Stimulated activated CD8-positive, alpha-beta memory T cell treated with anti-CD3 and anti-CD28 coated beads, Interleukin-7, amount 100 ng/mL, for 4 hours (primary cell): ENCODE data around the gene HPCAL1.
A peak's percentile ranks its signal among the peaks of the same experiment; 100 is the strongest.

Experiments
- DNase-seq, 2 donors: peaks; one replicate each; pipeline ENCODE4 v3.0.0-alpha.2; 2020; ENCODE audit warnings: low read depth in 2 of 2

HPCAL1 gene

GRCh38 chr2:10370895-10371294 lies 68.2 kb downstream of the HPCAL1 start:
- DNase-seq = no peak

DNA sequence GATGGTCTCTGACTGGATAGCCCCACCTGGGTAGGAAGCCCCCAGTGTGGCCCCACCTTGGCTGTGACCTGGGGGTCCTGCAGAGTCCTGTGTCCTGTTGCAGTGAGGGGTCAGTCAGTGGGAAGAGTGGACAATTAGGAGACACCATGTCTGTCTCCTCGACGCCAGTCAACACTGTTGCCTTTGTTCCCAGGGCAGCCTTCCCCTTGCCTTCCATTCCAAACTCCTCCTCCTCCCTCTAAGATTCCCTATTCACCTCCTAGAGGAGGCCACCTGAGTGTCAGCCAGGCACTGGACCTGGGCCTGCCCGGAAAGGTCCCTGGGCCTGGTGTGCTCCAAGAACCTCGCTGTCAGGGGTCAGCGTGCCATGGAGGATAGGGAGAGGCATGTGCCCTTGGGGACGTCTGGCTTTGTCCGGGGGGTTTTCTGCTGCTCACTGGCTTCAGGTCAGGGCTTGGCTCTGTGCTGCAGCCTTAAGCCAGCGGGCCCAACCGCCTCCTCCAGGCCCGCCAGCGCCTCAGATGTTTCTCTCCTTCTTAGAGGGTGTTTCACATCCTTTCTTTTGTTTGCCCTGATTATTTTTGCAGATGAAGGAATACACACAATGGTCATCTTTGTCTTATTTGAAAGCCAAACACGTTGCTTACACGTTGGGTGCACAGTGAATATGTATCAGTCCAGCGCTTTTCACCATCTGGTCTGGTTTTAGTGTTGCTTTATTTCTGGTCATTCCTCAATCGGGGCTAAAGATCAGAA lies 68.9 kb downstream of the HPCAL1 start:
- no peak for DNase-seq

GRCh38 chr2:10372203-10372861 lies 69.6 kb downstream of the HPCAL1 start:
- no peak for DNase-seq

DNA sequence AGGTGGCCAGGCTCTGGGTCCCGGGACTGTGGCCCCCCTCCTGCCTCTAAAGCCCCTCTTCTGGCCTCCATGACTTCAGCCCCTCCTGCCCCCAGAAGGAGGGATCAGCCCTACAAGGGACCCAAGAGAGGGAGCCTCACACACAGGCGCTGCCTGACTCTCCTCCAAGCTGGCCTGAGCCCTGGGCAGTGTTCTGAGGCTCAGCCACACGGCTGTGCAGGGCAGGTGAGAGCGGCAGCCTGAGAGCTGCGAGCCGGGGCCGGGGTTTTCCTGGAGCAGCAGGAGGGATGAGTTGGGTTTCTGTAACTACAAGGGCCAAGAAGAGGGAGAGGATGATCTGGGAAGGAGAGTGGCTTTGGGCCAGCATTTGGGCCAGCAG lies 70.1 kb downstream of the HPCAL1 start:
- DNase-seq = no peak

GRCh38 chr2:10373931-10374330 lies 71.2 kb downstream of the HPCAL1 start:
- no peak for DNase-seq

- no peak for DNase-seq
Measured at GRCh38 chr2:10374362-10374943, 71.7 kb downstream of the HPCAL1 start.

DNA sequence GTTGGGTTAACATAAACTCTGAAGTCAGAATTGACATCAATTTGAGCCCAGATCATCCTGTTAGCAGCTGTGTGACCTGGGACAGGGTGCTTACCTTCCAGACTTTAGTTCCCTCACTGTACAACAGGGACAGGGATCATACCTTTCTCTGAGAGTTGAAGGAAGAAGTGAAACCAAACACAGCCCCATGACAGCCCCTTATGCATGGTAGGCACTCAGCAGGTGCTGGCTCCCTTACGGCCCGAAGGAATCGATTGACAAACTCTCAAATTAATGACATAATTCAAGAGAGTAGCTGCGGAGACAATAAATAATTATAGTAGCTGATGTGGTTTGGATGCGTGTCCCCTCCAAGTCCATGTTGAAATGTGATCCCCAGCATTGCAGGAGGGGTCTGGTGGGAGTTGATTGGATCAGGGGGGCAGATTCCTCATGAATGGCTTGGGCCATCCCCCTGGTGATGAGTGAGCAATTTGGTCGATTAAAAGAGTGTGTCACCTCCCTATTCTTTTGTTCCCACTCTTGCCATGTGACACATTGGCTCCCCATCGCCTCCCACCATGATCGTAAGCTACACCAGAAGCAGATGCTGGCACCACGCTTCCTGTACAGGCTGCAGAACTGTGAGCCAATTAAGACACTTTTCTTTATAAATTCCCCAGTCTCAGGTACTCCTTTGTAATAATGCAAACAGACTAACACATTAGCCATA lies 73.0 kb downstream of the HPCAL1 start:
- DNase-seq = peak in 1 of 2 donors; percentile 17

DNA sequence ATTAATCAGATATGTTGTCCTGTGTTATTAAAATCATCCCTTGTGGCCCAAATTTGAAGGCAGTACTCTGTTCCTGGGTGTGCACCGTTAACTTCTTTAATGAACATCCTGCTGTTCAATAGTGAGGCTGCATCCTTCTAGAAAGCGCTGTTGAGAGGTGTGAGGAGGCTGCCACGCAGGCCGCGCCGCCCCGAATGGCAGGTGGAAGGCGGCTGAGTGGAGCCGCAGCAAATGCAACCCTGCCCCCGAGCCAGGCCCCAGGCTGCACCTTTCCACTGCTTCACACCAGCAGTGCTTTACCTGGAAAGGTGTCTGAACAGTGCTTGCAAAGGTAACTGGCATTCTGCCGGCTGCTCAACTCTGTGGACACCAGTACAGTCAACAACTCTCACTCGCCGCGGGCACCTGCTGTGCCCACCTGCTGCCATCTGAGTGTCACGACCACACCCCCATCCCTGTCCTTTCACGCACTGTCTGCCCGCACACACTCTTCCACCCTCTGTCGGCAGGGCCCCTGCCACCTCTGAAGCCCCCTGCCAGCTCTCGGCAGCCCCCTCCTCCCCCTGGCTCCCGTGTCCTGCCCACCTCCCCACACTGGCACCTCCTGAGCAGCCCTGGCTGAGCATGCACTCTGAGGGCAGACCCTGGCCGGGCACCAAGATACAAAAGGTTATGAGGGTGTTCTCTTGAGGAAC lies 74.5 kb downstream of the HPCAL1 start:
- no peak for DNase-seq

GRCh38 chr2:10377747-10378085 lies 75.0 kb downstream of the HPCAL1 start:
- DNase-seq = no peak

DNA sequence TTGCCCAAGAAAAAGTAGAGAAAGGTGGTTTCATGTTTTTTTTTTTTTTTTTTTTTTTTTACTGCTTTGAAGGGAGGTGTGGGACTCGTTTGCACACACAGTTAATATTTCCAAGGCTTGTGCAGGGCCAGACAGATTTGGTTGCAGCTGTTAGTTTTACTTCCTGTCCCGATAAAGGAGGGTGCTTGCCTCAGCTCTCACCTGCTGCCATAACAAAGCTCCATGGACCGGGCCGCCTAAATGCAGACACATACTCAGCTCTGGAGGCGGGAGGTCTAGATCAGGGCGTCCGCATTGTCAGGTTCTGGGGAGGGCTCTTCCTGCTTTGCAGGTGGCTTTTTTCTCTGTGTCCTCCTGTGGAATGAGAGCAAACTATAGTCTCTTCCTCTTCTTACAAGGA lies 75.5 kb downstream of the HPCAL1 start:
- no peak for DNase-seq

DNA sequence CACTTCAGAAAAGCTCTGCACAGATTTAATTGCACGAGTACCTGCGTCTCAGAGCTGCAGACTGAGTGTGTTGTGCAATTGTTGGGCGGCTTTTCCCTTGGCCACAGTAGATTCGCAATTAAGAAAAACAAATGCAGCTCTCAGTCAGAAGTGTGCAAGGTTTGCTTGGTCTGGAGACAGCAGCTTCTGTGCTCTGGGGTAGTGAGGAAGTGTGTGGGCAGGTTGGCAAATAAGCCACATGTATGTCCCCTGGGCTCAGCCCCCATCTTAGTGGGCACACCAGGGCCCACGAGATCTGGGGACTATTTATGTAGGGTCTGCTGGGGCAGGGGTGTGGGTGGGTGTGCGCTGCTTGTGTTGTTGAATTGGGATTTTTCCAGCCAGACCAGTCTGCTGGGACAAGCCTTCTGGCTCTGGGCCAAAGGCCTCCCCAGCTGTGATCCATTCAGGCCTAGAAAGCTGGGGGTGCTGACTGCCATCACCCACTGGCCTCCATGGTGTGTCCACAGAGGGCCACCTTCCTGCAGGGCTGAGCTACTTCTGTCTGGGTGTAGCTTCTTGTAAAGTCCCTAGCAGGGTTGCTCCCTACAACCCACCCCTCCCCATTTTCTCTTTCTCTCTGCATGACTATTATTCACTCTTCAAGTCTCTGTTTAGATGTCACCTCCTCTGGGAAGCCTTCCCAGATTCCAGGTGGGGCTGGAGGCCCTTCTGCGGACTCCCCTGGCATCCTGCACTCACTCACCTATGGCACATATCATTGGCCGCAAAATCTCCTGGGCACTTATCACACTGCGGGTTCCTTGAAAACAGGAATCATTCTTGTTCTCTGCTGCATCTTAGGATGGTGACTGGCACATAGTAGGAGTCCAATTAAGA lies 77.6 kb downstream of the HPCAL1 start:
- no peak for DNase-seq

- DNase-seq = no peak
Measured at GRCh38 chr2:10381997-10382353, 79.3 kb downstream of the HPCAL1 start.

DNA sequence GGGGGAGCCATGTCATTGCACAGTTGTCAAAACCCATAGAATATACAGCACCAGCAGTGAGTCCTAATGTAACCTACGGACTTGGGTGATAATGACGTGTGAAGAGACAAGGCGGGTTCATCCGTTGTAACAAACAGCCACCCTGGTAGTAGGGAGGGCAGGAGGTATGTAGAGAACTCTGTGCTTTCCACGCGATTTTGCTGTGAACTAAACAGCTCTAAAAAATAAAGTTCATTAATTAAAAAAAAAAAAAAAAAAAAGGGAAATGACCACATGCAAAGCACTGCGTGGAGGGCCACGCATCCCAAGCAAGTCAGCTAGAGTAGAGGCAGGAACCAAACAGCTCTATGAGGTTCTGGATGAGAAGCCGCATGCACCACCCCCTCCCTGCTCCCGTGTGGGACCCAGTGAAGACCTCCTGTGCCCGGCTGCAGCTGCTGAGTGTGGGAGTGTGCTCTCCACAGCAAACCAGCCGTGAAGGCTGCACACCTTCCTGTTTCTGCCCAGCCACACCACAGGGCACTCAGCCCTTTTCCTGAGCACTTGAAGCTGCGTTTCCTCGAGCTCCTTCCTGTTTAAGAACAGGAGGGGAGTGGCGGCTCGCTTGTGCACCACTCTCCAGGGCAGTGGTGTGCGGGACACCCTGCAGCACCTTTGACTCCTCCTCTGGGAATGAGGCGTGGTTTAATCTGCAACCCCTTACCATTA lies 79.8 kb downstream of the HPCAL1 start:
- peak; percentile 12 to 30 for DNase-seq

- DNase-seq = no peak
Measured at GRCh38 chr2:10383960-10384734, 81.4 kb downstream of the HPCAL1 start.

- no peak for DNase-seq
Measured at GRCh38 chr2:10385501-10385900, 82.8 kb downstream of the HPCAL1 start.

DNA sequence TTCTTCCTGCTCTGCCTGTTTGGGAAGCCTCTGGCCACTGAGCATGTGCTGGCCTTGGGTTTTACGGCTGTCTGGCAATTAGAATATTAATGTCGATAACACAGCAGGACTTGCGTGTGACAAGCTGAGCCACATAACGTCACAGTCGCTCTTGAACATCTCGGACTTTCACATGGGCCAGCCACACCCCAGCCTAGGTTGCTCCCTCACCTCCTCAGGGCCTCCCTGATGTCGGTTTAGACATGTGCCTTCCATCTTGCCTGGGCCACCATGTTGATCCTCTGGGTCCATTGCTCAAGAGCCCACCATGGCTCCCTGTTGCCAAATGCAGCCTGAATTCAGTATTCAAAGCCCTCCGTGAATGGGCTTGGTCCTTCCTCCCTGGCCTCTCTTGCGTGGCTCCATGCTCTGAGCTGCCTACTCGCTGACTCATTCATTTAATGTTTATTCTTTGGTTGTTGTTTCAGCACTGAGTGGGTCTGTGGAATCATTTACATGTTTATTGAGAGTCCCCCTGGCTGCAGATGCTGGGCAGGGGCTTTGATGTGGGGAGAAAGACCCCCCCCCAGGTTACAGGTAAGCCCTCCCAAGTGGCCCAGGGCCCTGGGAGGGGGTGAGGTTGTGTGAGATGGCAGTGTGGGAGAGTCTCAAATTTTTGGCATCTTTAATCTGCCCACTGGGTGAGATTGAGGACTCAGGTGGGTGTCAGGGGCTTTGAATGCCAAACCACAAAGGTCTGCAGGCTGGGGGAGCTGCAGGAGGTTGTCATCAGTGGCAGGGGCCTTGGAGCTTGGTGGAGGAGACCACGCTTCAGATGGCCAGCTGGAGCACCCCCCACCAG lies 83.4 kb downstream of the HPCAL1 start:
- no peak for DNase-seq

DNA sequence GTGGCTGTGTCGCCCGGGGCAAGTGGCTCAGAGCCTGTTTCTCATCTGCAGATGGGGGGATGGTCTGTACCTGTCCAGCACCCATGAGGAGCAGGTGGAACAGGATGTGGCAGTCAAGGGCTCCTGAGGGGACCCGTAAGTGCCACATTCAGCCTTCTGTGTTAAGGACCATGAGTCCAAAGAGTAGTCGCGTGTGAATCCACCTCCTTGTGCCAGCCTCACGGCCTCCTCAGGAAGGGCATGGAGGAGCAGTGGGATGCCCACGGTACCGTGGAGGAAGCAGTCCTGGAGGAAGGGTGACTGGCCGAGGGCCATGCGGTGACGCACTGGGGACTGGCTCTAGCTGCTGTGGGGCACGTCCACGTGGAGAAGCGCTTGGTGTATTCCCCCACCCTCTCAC lies 84.3 kb downstream of the HPCAL1 start:
- DNase-seq = no peak

- no peak for DNase-seq
Measured at GRCh38 chr2:10388954-10389560, 86.4 kb downstream of the HPCAL1 start.
